SU-DHL-6 (cell line): ENCODE data around the gene AKT3.

ENCODE experiments used
- H2AFZ ChIP-seq: fragments of 200-600 bp; sonication (generic); 2 replicates; pipeline ENCODE4 v1.6.1; 2014; ENCODE audit warnings: low read depth, mild to moderate bottlenecking, moderate library complexity, mixed read lengths, antibody characterized with exemption, low read length; ENCODE audit not compliant: severe bottlenecking
- H3F3A ChIP-seq: fragments of 200-600 bp; shearing (Covaris generic); 2 replicates; pipeline ENCODE4 v1.6.0; 2016; ENCODE audit warnings: antibody characterized with exemption, mild to moderate bottlenecking; ENCODE audit not compliant: insufficient read depth
- H3K27ac ChIP-seq: fragments of 200-600 bp; sonication (generic); 2 replicates; pipeline ENCODE4 v1.5.1; 2016; ENCODE audit warnings: low read depth, mild to moderate bottlenecking, low read length, moderate library complexity, mixed read lengths
- H3K27me3 ChIP-seq: fragments of 200-600 bp; sonication (generic), shearing (Covaris generic); 2 replicates; pipeline ENCODE4 v1.6.0; 2014; ENCODE audit warnings: mild to moderate bottlenecking, low read length
- H3K36me3 ChIP-seq: fragments of 200-600 bp; sonication (generic); 2 replicates; pipeline ENCODE4 v1.6.1; 2014; ENCODE audit warnings: mild to moderate bottlenecking, low read length, mixed read lengths
- H3K4me2 ChIP-seq: fragments of 300-600, 200-600 bp; shearing (Covaris generic), sonication (generic); 2 replicates; pipeline ENCODE4 v1.6.0; 2014; ENCODE audit warnings: low read length, low read depth, mild to moderate bottlenecking; ENCODE audit not compliant: poor library complexity, severe bottlenecking
- H3K4me3 ChIP-seq: fragments of 200-600 bp; sonication (generic); 2 replicates; pipeline ENCODE4 v1.5.1; 2014; ENCODE audit warnings: antibody characterized with exemption, low read length, mild to moderate bottlenecking, mixed read lengths; ENCODE audit not compliant: insufficient read depth, poor library complexity, severe bottlenecking
- H3K79me2 ChIP-seq: fragments of 200-600 bp; sonication (generic); 2 replicates; pipeline ENCODE4 v1.6.1; 2014; ENCODE audit warnings: mild to moderate bottlenecking, low read length, moderate library complexity; ENCODE audit not compliant: insufficient read depth
- H3K9ac ChIP-seq: fragments of 200-600 bp; sonication (generic); 2 replicates; pipeline ENCODE4 v1.7.0; 2014; ENCODE audit warnings: mild to moderate bottlenecking, low read length
- H3K9me2 ChIP-seq: fragments of 200-600 bp; sonication (generic); replicated peaks from 2 replicates; pipeline ENCODE4 v1.6.1; 2014; ENCODE audit warnings: low read length; ENCODE audit not compliant: insufficient read depth
- H3K9me3 ChIP-seq: fragments of 200-600 bp; sonication (generic); 2 replicates; pipeline ENCODE4 v1.6.1; 2014; ENCODE audit warnings: low read length, mixed read lengths; ENCODE audit not compliant: insufficient read depth
- H4K20me1 ChIP-seq: fragments of 200-600 bp; sonication (generic); 2 replicates; pipeline ENCODE4 v1.6.1; 2014; ENCODE audit warnings: low read depth, mild to moderate bottlenecking, antibody characterized with exemption, low read length, moderate library complexity, mixed read lengths
- EZH2phosphoT487 ChIP-seq: fragments of 200-600 bp; sonication (generic), shearing (Covaris generic); conservative IDR thresholded peaks from 2 replicates; pipeline ENCODE4 v1.6.1; 2018; ENCODE audit warnings: mild to moderate bottlenecking, antibody characterized with exemption, low read length, moderate library complexity, mixed read lengths
- TF ChIP-seq, protein P1 (sequence below): fragments of 200-600 bp; sonication (generic); IDR thresholded peaks from one replicate; pipeline ENCODE4 v1.5.1; 2017; ENCODE audit warnings: antibody characterized with exemption, mild to moderate bottlenecking, low read length, moderate library complexity; ENCODE audit not compliant: insufficient read depth, poor library complexity, severe bottlenecking

AKT3 gene

DNA sequence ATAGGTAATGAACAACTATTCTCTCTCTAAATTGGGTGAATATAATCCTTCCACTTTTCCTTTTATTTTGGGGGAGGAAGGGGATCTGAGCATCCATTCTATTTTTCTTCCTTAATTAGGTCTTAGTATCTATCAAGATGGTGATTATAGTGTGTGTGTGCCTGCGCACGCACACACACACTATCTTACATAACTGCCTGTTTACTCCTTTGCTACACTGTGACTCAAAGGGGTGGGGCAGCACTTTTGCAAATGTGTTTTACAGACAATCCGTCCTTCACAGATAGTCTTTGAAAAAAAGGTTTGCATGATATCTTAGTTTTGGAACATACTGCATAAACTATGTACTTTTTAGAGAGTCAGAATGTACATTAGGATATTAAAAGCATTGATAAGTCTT, 402.7 kb downstream of the AKT3 start:
- Histone ChIP-seq H2AFZ (no peak overlapping the region), H3K4me2 (no peak overlapping the region), H4K20me1 (no peaks in the 10 kb centered on the region; the same call in 1 of the 2 replicates), H3K36me3 (no peaks in the 10 kb centered on the region), H3K9me3 (no peaks in the 10 kb centered on the region), H3K79me2 (no peaks in the 10 kb centered on the region), H3K9ac (no peak overlapping the region), H3K27me3 (no peaks in the 10 kb centered on the region), H3F3A (no peaks in the 10 kb centered on the region), H3K4me3 (no peak overlapping the region), H3K9me2 (no peaks in the 10 kb centered on the region), H3K27ac (no peak overlapping the region)
- TF ChIP-seq EZH2phosphoT487 = no peak
- TF ChIP-seq, protein P1, sequence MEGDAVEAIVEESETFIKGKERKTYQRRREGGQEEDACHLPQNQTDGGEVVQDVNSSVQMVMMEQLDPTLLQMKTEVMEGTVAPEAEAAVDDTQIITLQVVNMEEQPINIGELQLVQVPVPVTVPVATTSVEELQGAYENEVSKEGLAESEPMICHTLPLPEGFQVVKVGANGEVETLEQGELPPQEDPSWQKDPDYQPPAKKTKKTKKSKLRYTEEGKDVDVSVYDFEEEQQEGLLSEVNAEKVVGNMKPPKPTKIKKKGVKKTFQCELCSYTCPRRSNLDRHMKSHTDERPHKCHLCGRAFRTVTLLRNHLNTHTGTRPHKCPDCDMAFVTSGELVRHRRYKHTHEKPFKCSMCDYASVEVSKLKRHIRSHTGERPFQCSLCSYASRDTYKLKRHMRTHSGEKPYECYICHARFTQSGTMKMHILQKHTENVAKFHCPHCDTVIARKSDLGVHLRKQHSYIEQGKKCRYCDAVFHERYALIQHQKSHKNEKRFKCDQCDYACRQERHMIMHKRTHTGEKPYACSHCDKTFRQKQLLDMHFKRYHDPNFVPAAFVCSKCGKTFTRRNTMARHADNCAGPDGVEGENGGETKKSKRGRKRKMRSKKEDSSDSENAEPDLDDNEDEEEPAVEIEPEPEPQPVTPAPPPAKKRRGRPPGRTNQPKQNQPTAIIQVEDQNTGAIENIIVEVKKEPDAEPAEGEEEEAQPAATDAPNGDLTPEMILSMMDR = no peak

DNA sequence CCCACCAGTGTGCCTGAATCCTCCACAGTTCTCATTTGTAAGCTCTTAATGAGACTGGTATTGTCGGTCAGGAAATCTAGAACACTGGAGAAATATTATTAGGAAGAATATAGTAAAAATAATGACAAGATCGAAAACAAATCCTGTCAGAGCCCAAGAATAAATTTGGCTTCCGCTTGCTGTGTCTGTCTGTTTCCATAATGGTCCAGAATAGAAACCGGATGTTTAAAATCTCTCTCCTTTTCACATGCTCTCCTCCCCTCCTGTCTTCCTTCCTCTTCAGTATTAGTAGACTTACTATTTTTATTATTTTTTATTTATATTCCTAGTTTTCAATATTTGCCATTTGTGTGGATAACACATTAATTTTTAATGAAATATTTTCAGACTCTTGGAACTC, 406.5 kb downstream of the AKT3 start:
- no peaks in the 10 kb centered on the region for H3K27me3 ChIP-seq

DNA sequence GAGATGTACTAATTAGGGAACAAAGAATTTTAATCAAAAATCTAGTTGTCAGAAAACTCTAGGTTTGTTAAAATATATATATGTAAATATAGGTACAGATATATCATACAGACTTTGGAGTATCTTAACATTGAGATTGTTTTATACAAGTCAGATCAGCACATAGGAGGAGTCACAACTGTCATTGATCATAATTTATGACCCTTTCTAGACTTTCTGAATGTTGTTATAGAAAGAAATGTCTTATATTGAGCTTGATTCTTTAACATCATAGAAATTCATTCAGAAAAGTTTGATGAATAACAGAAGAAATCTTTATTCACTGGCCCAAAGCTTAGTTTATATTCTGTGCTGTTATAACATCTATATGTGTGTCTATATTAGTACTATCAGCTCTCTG, 408.4 kb downstream of the AKT3 start:
- TF ChIP-seq EZH2phosphoT487 = no peak
- TF ChIP-seq, protein P1 = no peak
- no peaks in the 10 kb centered on the region for H3K27me3 ChIP-seq
- H3K27ac ChIP-seq = no peak overlapping the region
- no peak overlapping the region for H3K4me2 ChIP-seq
- H3K36me3 ChIP-seq = no peaks in the 10 kb centered on the region
- H3K4me3 ChIP-seq = no peak overlapping the region
- H3K9me2 ChIP-seq = no peaks in the 10 kb centered on the region
- H3K9me3 ChIP-seq = no peaks in the 10 kb centered on the region
- H2AFZ ChIP-seq = no peak overlapping the region
- no peak overlapping the region for H3K9ac ChIP-seq
- H3F3A ChIP-seq = no peaks in the 10 kb centered on the region
- H3K79me2 ChIP-seq = no peaks in the 10 kb centered on the region
- H4K20me1 ChIP-seq = no peaks in the 10 kb centered on the region; the same call in 1 of the 2 replicates

More for the DNA sequence above, 406.5 kb downstream of the AKT3 start:
- H3K27ac ChIP-seq = no peak overlapping the region
- H3K79me2 ChIP-seq = no peaks in the 10 kb centered on the region
- no peak overlapping the region for H2AFZ ChIP-seq
- no peaks in the 10 kb centered on the region for H3F3A ChIP-seq
- no peaks in the 10 kb centered on the region; the same call in 1 of the 2 replicates for H4K20me1 ChIP-seq
- H3K36me3 ChIP-seq = no peaks in the 10 kb centered on the region
- no peak overlapping the region for H3K4me3 ChIP-seq
- H3K9ac ChIP-seq = no peak overlapping the region
- H3K4me2 ChIP-seq = no peak overlapping the region
- H3K9me3 ChIP-seq = no peaks in the 10 kb centered on the region
- TF ChIP-seq, protein P1 = no peak
- no peak for TF ChIP-seq EZH2phosphoT487
- no peaks in the 10 kb centered on the region for H3K9me2 ChIP-seq
